ENCODE results near the gene FLNA. TPM values are rescaled to one million over a fixed set of nuclear protein-coding genes. Genes with fewer than 3 reads are reported as not detected.
"Not testable (repeated sequence)": the region's sequence is repeated elsewhere in the genome, so short reads cannot be mapped to it uniquely, and the experiment has no call there.

FLNA gene
- polyA plus RNA-seq, 4 donors, result 393 to 586 (median 423) TPM

- no peak for DNase-seq (ENCODE audit: low read depth in 4 of 4, low spot score in 3 of 4)
These were observed 65.2 kb downstream of the FLNA start for GRCh38 chrX:154309041-154309775.

GRCh38 chrX:154308108-154308946 lies 66.1 kb downstream of the FLNA start:
- DNase-seq (ENCODE audit: low read depth in 4 of 4, low spot score in 3 of 4), result no peak

GRCh38 chrX:154307202-154307601 lies 67.2 kb downstream of the FLNA start:
- no peak for DNase-seq (ENCODE audit: low read depth in 4 of 4, low spot score in 3 of 4)

- no peak for DNase-seq (ENCODE audit: low read depth in 4 of 4, low spot score in 3 of 4)
These were observed 68.8 kb downstream of the FLNA start for GRCh38 chrX:154305541-154306205.

GRCh38 chrX:154304846-154305245 lies 69.6 kb downstream of the FLNA start:
- no peak for DNase-seq (ENCODE audit: low read depth in 4 of 4, low spot score in 3 of 4)

GRCh38 chrX:154303476-154303875 lies 71.0 kb downstream of the FLNA start:
- no peak for DNase-seq (ENCODE audit: low read depth in 4 of 4, low spot score in 3 of 4)

GRCh38 chrX:154302998-154303397 lies 71.4 kb downstream of the FLNA start:
- DNase-seq (ENCODE audit: low read depth in 4 of 4, low spot score in 3 of 4), result not testable (repeated sequence)

GRCh38 chrX:154300816-154301215 lies 73.6 kb downstream of the FLNA start:
- DNase-seq (ENCODE audit: low read depth in 4 of 4, low spot score in 3 of 4), result no peak

Other genes with a start within 250 kb of the FLNA start
- not detected for gene OPN1LW, start 230.4 kb downstream of the FLNA start, polyA plus RNA-seq (ENCODE audit: insufficient read length in 4 of 4)
- gene OPN1MW, start 192.0 kb downstream of the FLNA start, polyA plus RNA-seq (ENCODE audit: insufficient read length in 4 of 4), result not detected
- gene OPN1MW2, start 154.9 kb downstream of the FLNA start, polyA plus RNA-seq (ENCODE audit: insufficient read length in 4 of 4), result not detected
- not detected for gene OPN1MW3, start 117.1 kb downstream of the FLNA start, polyA plus RNA-seq (ENCODE audit: insufficient read length in 4 of 4)
- gene TEX28, start 79.5 kb downstream of the FLNA start, polyA plus RNA-seq (ENCODE audit: insufficient read length in 4 of 4), result not detected
- under 1 TPM; 0.26 to 0.91 (median 0.45) TPM for gene TKTL1, start 78.8 kb downstream of the FLNA start, polyA plus RNA-seq (ENCODE audit: insufficient read length in 4 of 4)
- 10 to 100 TPM; 68.7 to 96.7 (median 74.0) TPM for gene EMD, start 4.7 kb upstream of the FLNA start, polyA plus RNA-seq (ENCODE audit: insufficient read length in 4 of 4)
- gene RPL10, start 23.7 kb upstream of the FLNA start, polyA plus RNA-seq (ENCODE audit: insufficient read length in 4 of 4), result 1,000 to 10,000 TPM; 2,815 to 4,008 (median 3,095) TPM
- gene DNASE1L1, start 34.6 kb upstream of the FLNA start, polyA plus RNA-seq (ENCODE audit: insufficient read length in 4 of 4), result 10 to 100 TPM; 10.5 to 16.1 (median 14.1) TPM
- gene TAFAZZIN, start 36.9 kb upstream of the FLNA start, polyA plus RNA-seq (ENCODE audit: insufficient read length in 4 of 4), result 10 to 100 TPM; 26.3 to 36.4 (median 30.8) TPM
- gene ATP6AP1, start 54.0 kb upstream of the FLNA start, polyA plus RNA-seq (ENCODE audit: insufficient read length in 4 of 4), result 100 to 1,000 TPM; 155 to 184 (median 168) TPM
- gene GDI1, start 62.5 kb upstream of the FLNA start, polyA plus RNA-seq (ENCODE audit: insufficient read length in 4 of 4), result 100 to 1,000 TPM; 118 to 136 (median 132) TPM
- gene FAM50A, start 69.5 kb upstream of the FLNA start, polyA plus RNA-seq (ENCODE audit: insufficient read length in 4 of 4), result 10 to 100 TPM; 47.2 to 55.8 (median 51.6) TPM
- 10 to 100 TPM; 38.6 to 50.2 (median 47.5) TPM for gene PLXNA3, start 83.6 kb upstream of the FLNA start, polyA plus RNA-seq (ENCODE audit: insufficient read length in 4 of 4)
- gene LAGE3, start 104.6 kb upstream of the FLNA start, polyA plus RNA-seq (ENCODE audit: insufficient read length in 4 of 4), result 10 to 100 TPM; 10.7 to 20.1 (median 12.4) TPM
- gene UBL4A, start 112.0 kb upstream of the FLNA start, polyA plus RNA-seq (ENCODE audit: insufficient read length in 4 of 4), result 10 to 100 TPM; 27.7 to 34.8 (median 30.2) TPM
- 10 to 100 TPM; 19.3 to 27.6 (median 19.6) TPM for gene SLC10A3, start 116.0 kb upstream of the FLNA start, polyA plus RNA-seq (ENCODE audit: insufficient read length in 4 of 4)
- 10 to 100 TPM; 28.3 to 44.5 (median 37.2) TPM for gene FAM3A, start 141.6 kb upstream of the FLNA start, polyA plus RNA-seq (ENCODE audit: insufficient read length in 4 of 4)
- 10 to 100 TPM; 38.0 to 43.2 (median 41.0) TPM for gene G6PD, start 172.2 kb upstream of the FLNA start, polyA plus RNA-seq (ENCODE audit: insufficient read length in 4 of 4)
- 10 to 100 TPM; 15.2 to 20.1 (median 16.7) TPM for gene IKBKG, start 173.0 kb upstream of the FLNA start, polyA plus RNA-seq (ENCODE audit: insufficient read length in 4 of 4)
- not detected for gene CTAG1A, start 210.5 kb upstream of the FLNA start, polyA plus RNA-seq (ENCODE audit: insufficient read length in 4 of 4)
- not detected for gene CTAG1B, start 244.6 kb upstream of the FLNA start, polyA plus RNA-seq (ENCODE audit: insufficient read length in 4 of 4)